ENCODE data around the gene SBF2.

GRCh38 chr11:9735919-9736318 is 558.1 kb downstream of the SBF2 start:
- TF ChIP-seq CTCF (conservative IDR thresholded peaks at IDR 0.05 in 1 of 2, IDR thresholded peaks at IDR 0.05 in 1 of 2; ENCODE audit: extremely low read depth in 1 of 2, insufficient read depth in 1 of 2, low read depth in 1 of 2, low read length in 2 of 2) (no peak), EZH2 (IDR thresholded peaks at IDR 0.05; ENCODE audit: borderline replicate concordance, low read length) (no peak)

Measured in mammary epithelial cell (primary cell).